OCI-LY3 (cell line): ENCODE measurements around the gene MLXIPL.

Experiments
- H2AFZ ChIP-seq: fragments of 200-600, 300-600 bp; shearing (Covaris generic); 2 replicates; pipeline ENCODE4 v1.6.0; 2014; ENCODE audit warnings: antibody characterized with exemption, low read depth, low read length
- H3K27ac ChIP-seq: fragments of 200-600, 300-600 bp; sonication (generic); 2 replicates; pipeline ENCODE4 v1.5.1; 2014; ENCODE audit warnings: mild to moderate bottlenecking, low read length, moderate library complexity, mixed read lengths
- H3K27me3 ChIP-seq: fragments of 200-600, 300-600 bp; sonication (generic); 2 replicates; pipeline ENCODE4 v1.6.1; 2014; ENCODE audit warnings: low read depth, low read length, mixed read lengths
- H3K36me3 ChIP-seq: fragments of 200-600, 300-600 bp; sonication (generic); replicated peaks from 2 replicates; pipeline ENCODE3; 2014; ENCODE audit warnings: low read depth, low read length, mixed read lengths
- H3K4me1 ChIP-seq: fragments of 300-600, 200-600 bp; sonication (generic); 2 replicates; pipeline ENCODE4 v1.6.1; 2014; ENCODE audit warnings: low read length, mixed read lengths
- H3K4me2 ChIP-seq: fragments of 200-600, 300-600 bp; sonication (generic); 2 replicates; pipeline ENCODE4 v1.6.1; 2014; ENCODE audit warnings: low read length, mixed read lengths
- H3K4me3 ChIP-seq: fragments of 300-600, 200-600 bp; sonication (generic); 2 replicates; pipeline ENCODE4 v1.5.1; 2014; ENCODE audit warnings: antibody characterized with exemption, mild to moderate bottlenecking, low read length, moderate library complexity
- H3K79me2 ChIP-seq: fragments of 300-600, 200-600 bp; shearing (Covaris generic); 2 replicates; pipeline ENCODE4 v1.6.1; 2014; ENCODE audit warnings: mild to moderate bottlenecking, low read length, mixed read lengths
- H3K9ac ChIP-seq: fragments of 300-600, 200-600 bp; shearing (Covaris generic); 2 replicates; pipeline ENCODE4 v1.6.0; 2014; ENCODE audit warnings: mild to moderate bottlenecking, low read length, moderate library complexity
- H3K9me3 ChIP-seq: fragments of 200-600, 300-600 bp; shearing (Covaris generic); 2 replicates; pipeline ENCODE4 v1.6.1; 2014; ENCODE audit warnings: low read length, mixed read lengths; ENCODE audit not compliant: insufficient read depth
- H4K20me1 ChIP-seq: fragments of 200-600, 300-600 bp; sonication (generic); 2 replicates; pipeline ENCODE4 v1.6.1; 2016; ENCODE audit warnings: low read length, mixed read lengths; ENCODE audit not compliant: insufficient read depth
- EZH2phosphoT487 ChIP-seq: fragments of 200-600 bp; shearing (Covaris generic); IDR thresholded peaks from 2 replicates; pipeline ENCODE4 v1.6.1; 2018; ENCODE audit warnings: antibody characterized with exemption, mixed run types, low read depth
- TF ChIP-seq, protein P1 (sequence below): fragments of 200-600, 300-600 bp; sonication (generic); IDR thresholded peaks from 2 replicates; pipeline ENCODE4 v1.5.1; 2014; ENCODE audit warnings: antibody characterized with exemption, low read length, low read depth

Gene MLXIPL

DNA sequence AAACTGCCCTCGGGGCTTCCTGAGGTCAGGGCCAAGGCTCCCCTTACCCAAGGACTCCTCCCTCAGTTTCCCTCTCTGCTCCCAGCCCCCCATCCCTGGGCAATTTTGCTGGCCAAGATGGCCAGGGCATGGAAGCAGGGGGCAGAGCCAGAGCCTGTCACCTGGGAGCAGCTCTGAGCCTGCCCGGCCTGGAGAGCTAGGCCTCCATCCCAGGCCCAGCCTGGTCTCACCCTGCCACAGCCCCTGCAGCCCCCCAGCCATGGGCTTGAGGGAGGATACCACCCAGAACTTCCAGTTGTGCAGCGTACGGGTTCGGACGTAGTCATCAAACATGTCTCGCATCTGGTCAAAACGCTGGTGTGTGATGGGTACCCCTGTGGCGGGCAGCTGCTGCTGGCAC is 29.0 kb downstream of the MLXIPL start:
- Histone ChIP-seq H3K36me3 (no peaks in the 10 kb centered on the region), H3K79me2 (no peaks in the 10 kb centered on the region), H3K4me3 (no peak overlapping the region), H3K27ac (no peak overlapping the region), H3K4me2 (no peak overlapping the region), H3K27me3 (peaks cover 3% of the 10 kb centered on the region; the same call in 1 of the 2 replicates), H4K20me1 (no peaks in the 10 kb centered on the region), H3K9me3 (no peaks in the 10 kb centered on the region), H2AFZ (no peak overlapping the region), H3K9ac (no peak overlapping the region), H3K4me1 (no peaks in the 10 kb centered on the region)
- TF ChIP-seq EZH2phosphoT487, result no peak
- TF ChIP-seq, protein P1, sequence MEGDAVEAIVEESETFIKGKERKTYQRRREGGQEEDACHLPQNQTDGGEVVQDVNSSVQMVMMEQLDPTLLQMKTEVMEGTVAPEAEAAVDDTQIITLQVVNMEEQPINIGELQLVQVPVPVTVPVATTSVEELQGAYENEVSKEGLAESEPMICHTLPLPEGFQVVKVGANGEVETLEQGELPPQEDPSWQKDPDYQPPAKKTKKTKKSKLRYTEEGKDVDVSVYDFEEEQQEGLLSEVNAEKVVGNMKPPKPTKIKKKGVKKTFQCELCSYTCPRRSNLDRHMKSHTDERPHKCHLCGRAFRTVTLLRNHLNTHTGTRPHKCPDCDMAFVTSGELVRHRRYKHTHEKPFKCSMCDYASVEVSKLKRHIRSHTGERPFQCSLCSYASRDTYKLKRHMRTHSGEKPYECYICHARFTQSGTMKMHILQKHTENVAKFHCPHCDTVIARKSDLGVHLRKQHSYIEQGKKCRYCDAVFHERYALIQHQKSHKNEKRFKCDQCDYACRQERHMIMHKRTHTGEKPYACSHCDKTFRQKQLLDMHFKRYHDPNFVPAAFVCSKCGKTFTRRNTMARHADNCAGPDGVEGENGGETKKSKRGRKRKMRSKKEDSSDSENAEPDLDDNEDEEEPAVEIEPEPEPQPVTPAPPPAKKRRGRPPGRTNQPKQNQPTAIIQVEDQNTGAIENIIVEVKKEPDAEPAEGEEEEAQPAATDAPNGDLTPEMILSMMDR, result no peak

DNA sequence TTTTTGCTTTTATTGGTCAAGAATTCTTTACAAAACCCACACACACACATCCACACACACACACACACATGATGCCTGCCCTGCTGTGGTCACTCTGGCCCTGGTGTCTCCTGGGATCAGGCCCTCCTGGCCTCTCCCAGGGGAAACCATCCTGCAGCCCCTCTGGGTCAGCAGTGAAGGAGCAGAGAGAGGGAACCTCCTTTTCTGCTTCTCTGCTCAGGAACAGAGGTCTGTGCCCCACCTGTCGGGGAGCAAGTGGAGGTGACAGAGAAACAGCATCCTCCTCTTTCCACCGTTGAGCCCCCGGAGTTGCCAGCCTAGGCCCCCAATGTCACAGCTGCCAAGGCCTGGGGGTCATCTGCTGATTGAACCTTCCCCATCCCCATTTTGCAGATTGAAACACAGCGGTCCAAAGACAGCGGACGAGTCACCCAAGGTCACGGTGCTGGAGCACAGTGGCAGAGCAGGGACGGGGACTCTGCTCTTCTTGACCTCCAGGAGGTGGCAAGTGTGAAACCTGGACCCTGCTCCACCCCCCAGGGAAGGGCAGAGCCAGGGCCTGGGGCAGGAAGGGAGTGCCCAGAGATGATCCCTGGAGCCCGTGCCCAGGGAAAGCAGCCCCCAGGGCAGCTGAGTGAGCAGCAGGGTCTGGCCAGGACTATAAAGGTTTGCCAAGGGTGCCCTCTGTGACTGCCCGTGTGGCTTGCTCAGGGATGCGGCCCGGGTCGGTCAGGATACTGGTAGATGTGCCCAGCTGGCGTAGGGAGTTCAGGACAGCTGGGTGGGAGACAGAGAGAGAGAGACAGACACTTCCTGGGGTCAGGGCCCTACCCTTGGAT is 30.9 kb downstream of the MLXIPL start:
- H3K4me3 ChIP-seq, result no peak overlapping the region
- TF ChIP-seq EZH2phosphoT487, result no peak
- TF ChIP-seq, protein P1, result no peak
- H3K79me2 ChIP-seq, result no peaks in the 10 kb centered on the region
- H2AFZ ChIP-seq, result no peak overlapping the region
- H3K9ac ChIP-seq, result no peak overlapping the region
- no peaks in the 10 kb centered on the region for H4K20me1 ChIP-seq
- H3K4me1 ChIP-seq, result no peaks in the 10 kb centered on the region
- no peak overlapping the region for H3K4me2 ChIP-seq
- H3K27me3 ChIP-seq, result peaks cover 3% of the 10 kb centered on the region; the same call in 1 of the 2 replicates
- no peaks in the 10 kb centered on the region for H3K9me3 ChIP-seq
- H3K27ac ChIP-seq, result no peak overlapping the region
- H3K36me3 ChIP-seq, result no peaks in the 10 kb centered on the region

DNA sequence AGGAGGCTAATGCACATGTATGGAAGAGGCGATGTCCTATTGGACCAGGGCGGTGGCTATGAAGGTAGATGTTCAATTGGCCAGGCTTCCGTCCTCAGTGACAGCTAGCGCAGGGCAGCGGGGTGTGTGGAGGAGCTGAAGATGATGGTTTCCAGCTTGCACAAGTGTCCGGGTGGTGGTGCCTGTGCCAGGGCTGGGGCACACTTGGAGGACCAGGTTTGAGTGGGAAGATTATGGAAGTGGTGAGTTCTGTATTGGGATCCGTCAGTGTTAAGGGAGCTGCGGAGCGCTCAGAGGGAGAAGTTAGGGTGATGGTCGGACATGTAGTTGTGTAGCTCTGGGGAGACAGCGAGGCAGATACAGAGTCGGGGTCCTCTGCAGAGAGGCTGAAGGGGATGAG is 37.4 kb downstream of the MLXIPL start:
- no peaks in the 10 kb centered on the region for H3K79me2 ChIP-seq
- no peak overlapping the region for H2AFZ ChIP-seq
- H3K36me3 ChIP-seq, result no peaks in the 10 kb centered on the region
- no peak overlapping the region for H3K4me2 ChIP-seq
- no peak overlapping the region for H3K9ac ChIP-seq
- H3K4me1 ChIP-seq, result peaks cover 3% of the 10 kb centered on the region
- TF ChIP-seq, protein P1, result no peak
- TF ChIP-seq EZH2phosphoT487, result no peak
- H4K20me1 ChIP-seq, result no peaks in the 10 kb centered on the region
- no peak overlapping the region for H3K4me3 ChIP-seq
- H3K27ac ChIP-seq, result no peak overlapping the region
- H3K27me3 ChIP-seq, result no peaks in the 10 kb centered on the region
- H3K9me3 ChIP-seq, result no peaks in the 10 kb centered on the region

DNA sequence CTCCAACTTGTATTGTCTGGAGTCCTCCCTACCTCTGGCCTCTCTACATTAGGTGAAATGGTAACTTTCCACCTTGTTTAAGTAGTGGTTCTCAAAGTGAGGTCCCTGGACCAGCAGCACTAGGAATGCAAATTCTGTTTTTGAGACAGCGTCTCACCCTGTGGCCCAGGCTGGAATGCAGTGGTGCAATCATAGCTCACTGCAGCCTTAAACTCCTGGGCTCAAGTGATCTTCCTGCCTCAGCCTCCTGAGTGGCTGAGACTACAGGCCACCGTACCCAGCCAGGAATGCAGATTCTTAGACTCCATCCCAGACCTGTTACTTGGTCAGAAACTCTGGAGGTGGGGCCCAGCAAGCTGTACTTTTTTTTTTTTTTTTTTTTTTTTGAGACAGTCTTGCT is 39.1 kb downstream of the MLXIPL start:
- Histone ChIP-seq H3K9me3 (no peaks in the 10 kb centered on the region), H3K4me3 (no peak overlapping the region), H3K4me2 (no peak overlapping the region), H3K4me1 (peaks cover 10% of the 10 kb centered on the region), H2AFZ (no peak overlapping the region), H4K20me1 (no peaks in the 10 kb centered on the region), H3K36me3 (no peaks in the 10 kb centered on the region), H3K27ac (no peak overlapping the region), H3K79me2 (no peaks in the 10 kb centered on the region), H3K9ac (no peak overlapping the region), H3K27me3 (no peaks in the 10 kb centered on the region)
- TF ChIP-seq, protein P1, result no peak
- no peak for TF ChIP-seq EZH2phosphoT487
